Measurements from ENCODE around the gene ADAMTS17.

The ADAMTS17 gene

GRCh38 chr15:100265641-100266035 lies 76.1 kb downstream of the ADAMTS17 start:
- no peak overlapping the region for H3K4me3 ChIP-seq (ENCODE audit: low read length)
- DNase-seq (ENCODE audit: low read depth), result no peak
- TF ChIP-seq CTCF (conservative IDR thresholded peaks at IDR 0.05; ENCODE audit: low read length), result no peak

- DNase-seq (ENCODE audit: low read depth), result no peak
- TF ChIP-seq CTCF (conservative IDR thresholded peaks at IDR 0.05; ENCODE audit: low read length), result no peak
Observed at GRCh38 chr15:100264994-100265640, 76.7 kb downstream of the ADAMTS17 start.

DNA sequence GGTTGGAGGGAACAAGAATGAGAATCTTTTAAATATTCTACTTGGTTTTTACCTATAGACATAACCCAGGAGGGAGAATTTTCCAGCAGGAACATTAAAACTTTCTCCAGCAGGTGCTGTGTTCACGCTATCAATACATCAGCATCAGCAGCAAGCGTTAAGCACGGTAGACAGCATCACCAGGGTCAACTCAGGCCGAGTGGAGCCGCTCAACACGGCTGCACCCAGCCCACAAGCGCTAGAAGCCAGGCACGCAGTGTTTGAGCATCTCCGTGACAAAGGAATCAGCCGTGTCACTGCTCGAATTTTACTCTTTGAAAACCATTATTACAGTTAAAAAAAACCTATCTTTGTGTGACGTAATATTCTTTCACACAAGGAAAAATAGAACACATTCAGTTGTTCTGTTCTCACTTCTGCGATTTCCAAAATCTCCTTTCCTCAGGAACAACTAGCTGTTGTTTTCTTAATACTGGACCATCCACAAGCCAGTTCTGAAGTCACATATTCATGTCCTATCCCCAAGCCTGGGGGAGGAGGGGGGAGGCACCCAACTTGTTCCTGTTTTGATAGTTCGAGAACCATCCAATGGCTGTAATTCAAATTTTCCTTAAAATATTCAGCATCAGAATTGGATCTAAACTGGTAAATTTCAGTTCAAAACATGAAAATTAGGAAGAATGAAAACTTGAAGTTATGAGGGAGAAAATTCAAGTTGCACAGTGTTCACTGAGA lies 77.9 kb downstream of the ADAMTS17 start:
- H3K4me3 ChIP-seq (ENCODE audit: low read length), result no peak overlapping the region
- no peak for TF ChIP-seq CTCF (conservative IDR thresholded peaks at IDR 0.05; ENCODE audit: low read length)
- no peak for DNase-seq (ENCODE audit: low read depth)

More at GRCh38 chr15:100264994-100265640, 76.7 kb downstream of the ADAMTS17 start:
- H3K4me3 ChIP-seq (ENCODE audit: low read length), result no peak overlapping the region

DNA sequence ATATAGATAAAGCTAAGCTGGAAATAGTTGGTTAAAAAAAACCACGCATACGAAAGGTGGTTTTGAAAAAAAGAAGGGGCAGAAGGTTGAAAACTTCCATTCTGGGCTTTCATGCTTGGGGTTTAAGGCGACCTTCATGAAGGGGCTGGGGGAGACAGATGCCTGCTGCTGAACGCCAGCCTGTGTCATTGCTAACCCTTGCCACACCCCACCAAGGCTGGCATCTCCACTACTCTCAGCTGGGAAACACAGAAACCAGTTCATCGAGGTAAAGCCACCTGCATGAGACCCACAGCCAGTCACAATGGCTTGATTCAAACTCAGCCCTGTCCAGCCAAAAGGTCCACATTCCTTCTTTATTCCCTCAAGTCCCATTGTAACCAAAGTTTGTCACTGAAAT lies 78.7 kb downstream of the ADAMTS17 start:
- no peak for TF ChIP-seq CTCF (conservative IDR thresholded peaks at IDR 0.05; ENCODE audit: low read length)
- no peak overlapping the region for H3K4me3 ChIP-seq (ENCODE audit: low read length)
- no peak for DNase-seq (ENCODE audit: low read depth)

DNA sequence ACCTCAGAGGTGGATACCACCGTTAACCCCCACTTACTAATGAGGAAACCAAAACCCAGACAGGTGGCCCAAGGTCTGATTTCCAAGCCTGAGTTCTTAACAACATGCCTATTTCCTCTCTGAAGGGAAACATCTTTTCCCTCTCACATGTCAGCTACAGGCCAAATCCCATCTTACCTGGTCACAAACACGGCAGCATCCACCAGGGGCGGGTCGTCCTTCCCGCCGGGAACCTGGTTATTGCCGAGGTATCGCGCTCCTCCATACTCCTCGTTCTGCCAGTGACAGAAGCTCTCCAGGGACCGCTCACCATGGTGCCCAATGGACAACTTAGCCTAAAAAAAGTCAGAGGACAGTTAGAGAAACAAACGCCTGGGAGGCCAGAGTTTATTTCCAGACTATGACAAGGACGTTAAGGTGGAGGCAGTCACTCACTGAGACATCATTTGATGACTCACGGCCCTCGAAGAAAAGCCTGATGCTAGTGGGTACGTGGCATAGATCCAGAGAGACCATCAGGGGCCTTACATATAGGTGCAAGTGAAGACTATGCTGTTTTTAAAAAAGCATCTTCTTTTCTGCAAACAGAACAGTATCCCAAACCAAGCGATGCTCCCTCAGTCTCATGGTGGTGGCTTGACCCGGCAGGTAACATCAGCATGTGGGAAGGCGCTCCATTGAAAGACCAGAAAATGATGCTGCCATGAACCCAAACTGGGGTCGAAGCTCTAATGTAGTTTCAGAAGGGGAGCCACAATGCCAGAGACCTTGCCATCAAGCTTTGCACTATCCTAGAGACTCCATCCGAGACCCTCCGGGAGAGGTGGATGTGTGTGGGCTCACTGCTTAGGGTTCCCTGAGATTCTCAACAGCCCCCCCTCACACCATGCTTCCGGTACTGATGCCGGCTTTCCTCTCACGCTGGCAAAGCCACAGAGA lies 80.2 kb downstream of the ADAMTS17 start:
- no peak for DNase-seq (ENCODE audit: low read depth)
- no peak overlapping the region for H3K4me3 ChIP-seq (ENCODE audit: low read length)
- TF ChIP-seq CTCF (conservative IDR thresholded peaks at IDR 0.05; ENCODE audit: low read length), result no peak

- no peak for DNase-seq (ENCODE audit: low read depth)
- H3K4me3 ChIP-seq (ENCODE audit: low read length), result no peak overlapping the region
- TF ChIP-seq CTCF (conservative IDR thresholded peaks at IDR 0.05; ENCODE audit: low read length), result no peak
Observed at GRCh38 chr15:100259266-100259665, 82.5 kb downstream of the ADAMTS17 start.
